Umbilical cord (tissue), 2 donors: Measurements from ENCODE around the gene EXPH5. TPM values are rescaled to one million over a fixed set of nuclear protein-coding genes. Genes with fewer than 3 reads are reported as not detected.
"Not testable (repeated sequence)": the region's sequence is repeated elsewhere in the genome, so short reads cannot be mapped to it uniquely, and the experiment has no call there.

Experiments used
- DNase-seq: peaks from one replicate; pipeline ENCODE4 v3.0.0-alpha.2; 2015; ENCODE audit warnings: low spot score
- total RNA-seq: library from RNA; depleted of rRNA; stranded (reverse); fragments of >200 nt; gene quantifications from one replicate; pipeline ENCODE4 v1.2.3, GENCODE V29; 2014; ENCODE audit warnings: low replicate concordance; ENCODE audit not compliant: insufficient read depth

Gene EXPH5
- total RNA-seq, result 5.8 TPM

GRCh38 chr11:108593214-108593922 lies at the start of gene EXPH5:
TSS of gene EXPH5 (minus strand) at chr11:108593768. CDS start at chr11:108593536, 232 bp downstream.
- DNase-seq, result peak; percentile 84

- DNase-seq, result not testable (repeated sequence)
Observed at GRCh38 chr11:108641752-108642151, 48.2 kb upstream of the EXPH5 start.

- no peak for DNase-seq
Observed at GRCh38 chr11:108639146-108639545, 45.6 kb upstream of the EXPH5 start.

- DNase-seq, result no peak
Observed at GRCh38 chr11:108636222-108636621, 42.7 kb upstream of the EXPH5 start.

GRCh38 chr11:108635106-108635505 lies 41.5 kb upstream of the EXPH5 start:
- peak; percentile 43 for DNase-seq

- DNase-seq, result no peak
Observed at GRCh38 chr11:108632041-108632704, 38.6 kb upstream of the EXPH5 start.

- DNase-seq, result no peak
Observed at GRCh38 chr11:108629274-108629673, 35.7 kb upstream of the EXPH5 start.

- no peak for DNase-seq
Observed at GRCh38 chr11:108628812-108629211, 35.2 kb upstream of the EXPH5 start.

- no peak for DNase-seq
Observed at GRCh38 chr11:108628326-108628725, 34.8 kb upstream of the EXPH5 start.

- DNase-seq, result no peak
Observed at GRCh38 chr11:108624196-108624925, 30.8 kb upstream of the EXPH5 start.

GRCh38 chr11:108622341-108622740 lies 28.8 kb upstream of the EXPH5 start:
- DNase-seq, result no peak

- no peak for DNase-seq
Observed at GRCh38 chr11:108620958-108621772, 27.6 kb upstream of the EXPH5 start.

GRCh38 chr11:108618529-108618928 lies 25.0 kb upstream of the EXPH5 start:
- DNase-seq, result no peak

- DNase-seq, result no peak
Observed at GRCh38 chr11:108617055-108617454, 23.5 kb upstream of the EXPH5 start.

GRCh38 chr11:108616549-108616948 lies 23.0 kb upstream of the EXPH5 start:
- DNase-seq, result no peak

- DNase-seq, result no peak
Observed at GRCh38 chr11:108614086-108614485, 20.5 kb upstream of the EXPH5 start.

- DNase-seq, result no peak
Observed at GRCh38 chr11:108609682-108610081, 16.1 kb upstream of the EXPH5 start.

GRCh38 chr11:108608548-108608947 lies 15.0 kb upstream of the EXPH5 start:
- DNase-seq, result no peak

GRCh38 chr11:108606495-108607160 lies 13.1 kb upstream of the EXPH5 start:
- DNase-seq, result no peak

GRCh38 chr11:108606070-108606469 lies 12.5 kb upstream of the EXPH5 start:
- no peak for DNase-seq

GRCh38 chr11:108602818-108603217 lies 9.2 kb upstream of the EXPH5 start:
- DNase-seq, result not testable (repeated sequence)
